Erythroblast (primary cell): Measurements from ENCODE around the gene CHST7.

Experiments used
- GATA1 ChIP-seq: IDR thresholded peaks from 2 replicates; pipeline ENCODE4 v1.6.1; 2011; ENCODE audit warnings: low read depth, mild to moderate bottlenecking, control low read depth, low read length, moderate library complexity
- POLR2A ChIP-seq: IDR thresholded peaks from 2 replicates; pipeline ENCODE4 v1.6.1; 2011; ENCODE audit warnings: mild to moderate bottlenecking, low read length

- TF ChIP-seq POLR2A (no peak), GATA1 (no peak)
Measured at GRCh38 chrX:46611658-46612362, 38.2 kb downstream of the CHST7 start.
